GM18505 (cell line): ENCODE data around the gene DCDC1.

Experiments used
- ATAC-seq: cut with Tn5 transposase; IDR thresholded peaks from one replicate; pipeline ENCODE4 v1.9.1; 2021; ENCODE audit not compliant: unreplicated experiment
- POLR2A ChIP-seq: IDR thresholded peaks from 4 replicates; pipeline ENCODE4 v1.6.1; 2011; ENCODE audit warnings: borderline replicate concordance; ENCODE audit not compliant: insufficient read depth, insufficient read length; ENCODE audit errors: extremely low read depth

Gene DCDC1

GRCh38 chr11:31369348-31370329 is at the start of gene DCDC1, which contains the start of gene DNAJC24:
TSS of gene DCDC1 (minus strand) at chr11:31369739. CDS start at chr11:31328280, 41,459 bp downstream.
TSS of gene DNAJC24 (plus strand) at chr11:31369860. CDS start at chr11:31370749, 889 bp downstream.
- ATAC-seq = peak; percentile 99
- TF ChIP-seq POLR2A = peak; percentile 90

GRCh38 chr11:31419138-31419537 is 49.6 kb upstream of the DCDC1 start:
- TF ChIP-seq POLR2A = no peak
- ATAC-seq = no peak

- TF ChIP-seq POLR2A = no peak
- ATAC-seq = no peak
Measured at GRCh38 chr11:31417816-31418215, 48.3 kb upstream of the DCDC1 start.

GRCh38 chr11:31417357-31417756 is 47.8 kb upstream of the DCDC1 start:
- ATAC-seq = no peak
- no peak for TF ChIP-seq POLR2A

- no peak for TF ChIP-seq POLR2A
- no peak for ATAC-seq
Measured at GRCh38 chr11:31415435-31415834, 45.9 kb upstream of the DCDC1 start.

- no peak for TF ChIP-seq POLR2A
- ATAC-seq = no peak
Measured at GRCh38 chr11:31414338-31414737, 44.8 kb upstream of the DCDC1 start.

- TF ChIP-seq POLR2A = no peak
- ATAC-seq = no peak
Measured at GRCh38 chr11:31412946-31413345, 43.4 kb upstream of the DCDC1 start.

GRCh38 chr11:31408201-31408600 is 38.7 kb upstream of the DCDC1 start:
- no peak for TF ChIP-seq POLR2A
- no peak for ATAC-seq

GRCh38 chr11:31404614-31405013 is 35.1 kb upstream of the DCDC1 start:
- no peak for ATAC-seq
- no peak for TF ChIP-seq POLR2A

- TF ChIP-seq POLR2A = no peak
- no peak for ATAC-seq
Measured at GRCh38 chr11:31397239-31397834, 27.8 kb upstream of the DCDC1 start.

- no peak for ATAC-seq
- no peak for TF ChIP-seq POLR2A
Measured at GRCh38 chr11:31387379-31387778, 17.8 kb upstream of the DCDC1 start.

GRCh38 chr11:31383116-31383515 is 13.6 kb upstream of the DCDC1 start:
- ATAC-seq = no peak
- no peak for TF ChIP-seq POLR2A

- no peak for TF ChIP-seq POLR2A
- no peak for ATAC-seq
Measured at GRCh38 chr11:31375879-31376278, 6.3 kb upstream of the DCDC1 start.

- no peak for ATAC-seq
- TF ChIP-seq POLR2A = no peak
Measured at GRCh38 chr11:31366795-31367194, 2.7 kb downstream of the DCDC1 start.

- TF ChIP-seq POLR2A = no peak
- no peak for ATAC-seq
Measured at GRCh38 chr11:31361743-31362142, 7.8 kb downstream of the DCDC1 start.

- ATAC-seq = no peak
- TF ChIP-seq POLR2A = no peak
Measured at GRCh38 chr11:31355817-31356216, 13.7 kb downstream of the DCDC1 start.
